ENCODE results near the gene AARS2.
A peak's percentile ranks its signal among the peaks of the same experiment; 100 is the strongest.

The AARS2 gene

GRCh38 chr6:44301782-44302564 lies 11.2 kb downstream of the AARS2 start:
- no peak for DNase-seq (ENCODE audit: low read depth in 1 of 2, low spot score in 1 of 2)

GRCh38 chr6:44301106-44301505 lies 12.0 kb downstream of the AARS2 start:
- DNase-seq (ENCODE audit: low read depth in 1 of 2, low spot score in 1 of 2): no peak

GRCh38 chr6:44300292-44300823 lies 12.8 kb downstream of the AARS2 start:
- DNase-seq (ENCODE audit: low read depth in 1 of 2, low spot score in 1 of 2): no peak

GRCh38 chr6:44298864-44299263 lies 14.3 kb downstream of the AARS2 start:
- no peak for DNase-seq (ENCODE audit: low read depth in 1 of 2, low spot score in 1 of 2)

GRCh38 chr6:44298055-44298803 lies 14.9 kb downstream of the AARS2 start:
- DNase-seq (ENCODE audit: low read depth in 1 of 2, low spot score in 1 of 2): no peak

- DNase-seq (ENCODE audit: low read depth in 1 of 2, low spot score in 1 of 2): peak; percentile 21 to 29
These were observed 15.8 kb downstream of the AARS2 start for GRCh38 chr6:44297063-44298038.

GRCh38 chr6:44294832-44295791 lies 18.0 kb downstream of the AARS2 start:
- no peak for DNase-seq (ENCODE audit: low read depth in 1 of 2, low spot score in 1 of 2)

- DNase-seq (ENCODE audit: low read depth in 1 of 2, low spot score in 1 of 2): no peak
These were observed 20.3 kb downstream of the AARS2 start for GRCh38 chr6:44292661-44293365.

GRCh38 chr6:44291841-44292240 lies 21.3 kb downstream of the AARS2 start:
- no peak for DNase-seq (ENCODE audit: low read depth in 1 of 2, low spot score in 1 of 2)

- no peak for DNase-seq (ENCODE audit: low read depth in 1 of 2, low spot score in 1 of 2)
These were observed 23.4 kb downstream of the AARS2 start for GRCh38 chr6:44289726-44290260.

- no peak for DNase-seq (ENCODE audit: low read depth in 1 of 2, low spot score in 1 of 2)
These were observed 26.4 kb downstream of the AARS2 start for GRCh38 chr6:44286747-44287146.

GRCh38 chr6:44286285-44286565 lies 26.9 kb downstream of the AARS2 start:
- no peak for DNase-seq (ENCODE audit: low read depth in 1 of 2, low spot score in 1 of 2)

- DNase-seq (ENCODE audit: low read depth in 1 of 2, low spot score in 1 of 2): no peak
These were observed 27.4 kb downstream of the AARS2 start for GRCh38 chr6:44285552-44286284.

GRCh38 chr6:44284867-44285266 lies 28.3 kb downstream of the AARS2 start:
- DNase-seq (ENCODE audit: low read depth in 1 of 2, low spot score in 1 of 2): no peak

- no peak for DNase-seq (ENCODE audit: low read depth in 1 of 2, low spot score in 1 of 2)
These were observed 29.0 kb downstream of the AARS2 start for GRCh38 chr6:44284121-44284520.

GRCh38 chr6:44278774-44279697 lies 34.1 kb downstream of the AARS2 start:
- DNase-seq (ENCODE audit: low read depth in 1 of 2, low spot score in 1 of 2): no peak

GRCh38 chr6:44278315-44278714 lies 34.8 kb downstream of the AARS2 start:
- DNase-seq (ENCODE audit: low read depth in 1 of 2, low spot score in 1 of 2): no peak

- DNase-seq (ENCODE audit: low read depth in 1 of 2, low spot score in 1 of 2): no peak
These were observed 35.4 kb downstream of the AARS2 start for GRCh38 chr6:44277763-44278162.

Measured in activated CD4-positive, alpha-beta T cell treated with anti-CD3 and anti-CD28 coated beads, Interleukin-2, amount 50 U/mL, for 24 hours (primary cell).